Activated CD8-positive, alpha-beta T cell treated with anti-CD3 and anti-CD28 coated beads, Interleukin-2, amount 10 ng/mL, durations not matched to agents 7 days and 5 days (primary cell): ENCODE results near the gene HAAO. TPM values are rescaled to one million over a fixed set of nuclear protein-coding genes. Genes with fewer than 3 reads are reported as not detected.
"Not testable (repeated sequence)": the region's sequence is repeated elsewhere in the genome, so short reads cannot be mapped to it uniquely, and the experiment has no call there.

Source experiments
- ATAC-seq: fragments of 150-1000 bp; cut with Tn5 transposase; one replicate; pipeline ENCODE4 v1.10.0; 2021; ENCODE audit warnings: moderate library complexity
- CTCF ChIA-PET: fragments of 350-600 bp; sonication (Branson Sonifier 250); formaldehyde crosslinking; loops from one replicate; lab custom pipeline; 2021; ENCODE audit warnings: antibody characterized with exemption; lab: Charles Lee
- POLR2A ChIA-PET: fragments of 350-600 bp; sonication (Branson Sonifier 250); formaldehyde crosslinking; loops from one replicate; lab custom pipeline; 2021; ENCODE audit warnings: antibody characterized with exemption; lab: Charles Lee
- DNase-seq: peaks from one replicate; pipeline ENCODE4 v3.0.0-alpha.2; 2020
- H3K27ac Mint-ChIP-seq: one replicate; pipeline ENCODE4 v1.8.0; 2021; ENCODE audit warnings: mild to moderate bottlenecking, mixed read lengths
- H3K27me3 Mint-ChIP-seq: one replicate; pipeline ENCODE4 v1.8.0; 2021; ENCODE audit warnings: low read depth, mixed read lengths
- H3K36me3 Mint-ChIP-seq: one replicate; pipeline ENCODE4 v1.8.0; 2021; ENCODE audit warnings: low read depth, mixed read lengths
- H3K4me1 Mint-ChIP-seq: one replicate; pipeline ENCODE4 v1.8.0; 2021; ENCODE audit warnings: low read depth, mixed read lengths
- H3K4me3 Mint-ChIP-seq: one replicate; pipeline ENCODE4 v1.8.0; 2021; ENCODE audit warnings: mild to moderate bottlenecking, mixed read lengths
- H3K9me3 Mint-ChIP-seq: one replicate; pipeline ENCODE4 v1.8.0; 2022; ENCODE audit warnings: mixed read lengths; ENCODE audit not compliant: insufficient read depth
- total RNA-seq, 2 experiments: library from RNA; stranded (reverse); gene quantifications; one replicate each; pipeline ENCODE4 v1.2.3, GENCODE V29; 2021

HAAO gene
- total RNA-seq, 2 experiments from 2014 or later, result 0.37 to 0.40 TPM

DNA sequence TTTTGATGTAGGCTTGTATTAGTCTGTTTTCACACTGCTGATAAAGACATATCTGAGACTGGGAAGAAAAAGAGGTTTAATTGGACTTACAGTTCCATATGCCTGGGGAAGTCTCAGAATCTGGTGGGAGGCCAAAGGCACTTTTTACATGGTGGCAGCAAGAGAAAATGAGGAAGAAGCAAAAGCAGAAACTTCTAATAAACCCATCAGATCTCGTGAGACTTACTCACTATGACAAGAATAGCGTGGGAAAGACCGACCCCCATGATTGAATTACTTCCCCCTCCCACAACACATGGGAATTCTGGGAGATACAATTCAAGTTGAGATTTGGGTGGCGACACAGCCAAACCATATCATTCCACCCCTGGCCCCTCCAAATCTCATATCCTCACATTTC is 61.1 kb downstream of the HAAO start:
- H3K9me3 Mint-ChIP-seq, result peaks cover 41% of the 10 kb centered on the region
- ATAC-seq, CTCF ChIA-PET, DNase-seq, H3K27ac Mint-ChIP-seq, H3K4me1 Mint-ChIP-seq, H3K4me3 Mint-ChIP-seq, POLR2A ChIA-PET, H3K27me3 Mint-ChIP-seq: not testable (repeated sequence)
- peaks cover 57% of the 10 kb centered on the region for H3K36me3 Mint-ChIP-seq

DNA sequence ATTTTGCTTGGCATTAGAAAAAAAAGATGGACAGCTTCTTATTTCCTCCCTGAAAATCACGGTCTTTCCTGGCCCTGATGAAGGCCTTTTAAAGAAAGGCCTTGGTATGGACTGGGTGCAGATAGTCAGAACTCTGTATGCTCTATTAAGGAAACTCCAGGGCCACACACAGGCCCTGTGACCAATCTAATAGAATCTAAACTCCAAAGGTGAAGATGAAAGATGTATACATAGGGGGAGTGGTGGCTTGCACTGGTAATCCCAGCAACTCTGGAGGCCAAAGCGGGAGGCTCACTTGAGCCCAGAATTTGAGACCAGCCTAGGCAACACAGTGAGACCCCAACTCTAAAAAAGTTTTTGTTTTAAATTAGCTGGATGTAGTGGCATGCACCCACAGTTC is 65.7 kb downstream of the HAAO start:
- Mint-ChIP-seq H3K27ac (no peak overlapping the region), H3K4me3 (no peak overlapping the region), H3K36me3 (peaks cover 23% of the 10 kb centered on the region), H3K27me3 (no peaks in the 10 kb centered on the region), H3K9me3 (peaks cover 17% of the 10 kb centered on the region), H3K4me1 (peaks cover 9% of the 10 kb centered on the region)
- ChIA-PET CTCF (no interaction called here), POLR2A (no interaction called here)
- no peak for ATAC-seq
- DNase-seq, result no peak

DNA sequence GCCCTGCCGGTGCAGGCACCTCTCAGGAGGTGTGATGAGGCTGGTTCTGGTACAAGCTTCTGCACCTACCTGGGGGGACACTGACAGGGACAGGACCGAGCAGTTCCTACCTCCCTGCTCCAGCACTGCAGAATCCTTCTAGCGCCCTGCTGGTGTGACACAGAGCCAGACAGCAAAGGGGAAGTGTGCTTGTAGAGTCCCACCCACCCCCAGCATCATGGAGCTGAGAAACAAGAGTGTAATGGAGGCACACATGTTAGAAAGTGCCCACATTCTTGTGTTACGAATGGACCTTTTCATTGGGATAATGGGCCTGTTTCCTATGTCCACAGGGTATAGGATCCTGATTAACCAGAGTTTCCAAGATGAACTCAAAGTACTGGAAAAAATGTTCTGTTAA is 66.7 kb downstream of the HAAO start:
- Mint-ChIP-seq H3K27ac (no peak overlapping the region), H3K4me1 (peaks cover 9% of the 10 kb centered on the region), H3K4me3 (no peak overlapping the region), H3K36me3 (peaks cover 17% of the 10 kb centered on the region), H3K9me3 (peaks cover 11% of the 10 kb centered on the region), H3K27me3 (no peaks in the 10 kb centered on the region)
- ChIA-PET CTCF (no interaction called here), POLR2A (no interaction called here)
- DNase-seq (no peak), ATAC-seq (peak; percentile 27)

- peaks cover 5% of the 10 kb centered on the region for H3K9me3 Mint-ChIP-seq
- ATAC-seq (no peak), DNase-seq (no peak)
- H3K4me3 Mint-ChIP-seq, result no peak overlapping the region
- ChIA-PET CTCF (no interaction called here), POLR2A (no interaction called here)
- no peak overlapping the region for H3K27ac Mint-ChIP-seq
- peaks cover 9% of the 10 kb centered on the region for H3K36me3 Mint-ChIP-seq
- peaks cover 9% of the 10 kb centered on the region for H3K4me1 Mint-ChIP-seq
- no peaks in the 10 kb centered on the region for H3K27me3 Mint-ChIP-seq
Observed at GRCh38 chr2:42724886-42725285, 67.5 kb downstream of the HAAO start.

- H3K4me1 Mint-ChIP-seq, result peaks cover 9% of the 10 kb centered on the region
- DNase-seq (no peak), ATAC-seq (no peak)
- peaks cover 4% of the 10 kb centered on the region for H3K36me3 Mint-ChIP-seq
- H3K4me3 Mint-ChIP-seq, result no peak overlapping the region
- no peaks in the 10 kb centered on the region for H3K9me3 Mint-ChIP-seq
- no peak overlapping the region for H3K27ac Mint-ChIP-seq
- no peaks in the 10 kb centered on the region for H3K27me3 Mint-ChIP-seq
- POLR2A ChIA-PET, result no interaction called here
- CTCF ChIA-PET, result no interaction called here
Observed at GRCh38 chr2:42723465-42723864, 68.9 kb downstream of the HAAO start.

- H3K27me3 Mint-ChIP-seq, result no peaks in the 10 kb centered on the region
- ATAC-seq (peak; percentile 55), DNase-seq (no peak)
- no peak overlapping the region for H3K27ac Mint-ChIP-seq
- peaks cover 9% of the 10 kb centered on the region for H3K4me1 Mint-ChIP-seq
- H3K36me3 Mint-ChIP-seq, result peaks cover 4% of the 10 kb centered on the region
- H3K9me3 Mint-ChIP-seq, result no peaks in the 10 kb centered on the region
- ChIA-PET CTCF (interaction anchor here (1.2 kb wide), 1 partner anchor 16 kb away, joined by 4 read pairs; no protein-coding TSS in a partner anchor), POLR2A (no interaction called here)
- H3K4me3 Mint-ChIP-seq, result no peak overlapping the region
Observed at GRCh38 chr2:42722320-42723190, 69.8 kb downstream of the HAAO start.

DNA sequence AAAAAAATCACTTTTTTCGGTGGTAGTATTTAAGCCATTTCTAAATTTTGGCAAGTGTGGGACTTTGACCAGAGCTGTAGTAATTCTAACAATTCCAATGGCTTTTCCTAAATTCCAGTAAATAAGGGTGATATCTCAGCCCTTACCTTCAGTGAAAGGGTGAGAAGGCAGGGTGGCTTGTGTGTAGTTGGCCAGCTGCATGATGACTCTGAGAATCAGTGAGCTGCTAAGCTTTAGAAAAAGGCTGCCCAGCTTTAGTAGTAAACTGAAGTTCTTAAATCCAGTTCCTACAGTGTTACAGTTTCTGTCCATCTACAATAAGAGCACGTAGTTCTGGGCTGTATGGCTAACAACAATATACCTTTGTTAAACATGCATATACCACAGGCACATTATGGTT is 70.5 kb downstream of the HAAO start:
- POLR2A ChIA-PET, result no interaction called here
- Mint-ChIP-seq H3K4me3 (no peak overlapping the region), H3K27ac (no peak overlapping the region), H3K36me3 (peaks cover 4% of the 10 kb centered on the region), H3K27me3 (no peaks in the 10 kb centered on the region), H3K9me3 (no peaks in the 10 kb centered on the region), H3K4me1 (peaks cover 9% of the 10 kb centered on the region)
- ATAC-seq (no peak), DNase-seq (no peak)
- CTCF ChIA-PET, result interaction anchor here (1.2 kb wide), 1 partner anchor 15 kb away, joined by 4 read pairs; no protein-coding TSS in a partner anchor

Other genes with a start within 250 kb of the HAAO start
- gene MTA3, start 224.0 kb downstream of the HAAO start, total RNA-seq, result 10 to 100 TPM; 26.2 to 33.4 TPM
- gene OXER1, start 28.4 kb downstream of the HAAO start, total RNA-seq, result not detected